PC-9 (cell line): ENCODE results near the gene PARN. TPM values are rescaled to one million over a fixed set of nuclear protein-coding genes. Genes with fewer than 3 reads are reported as not detected.

Experiments used
- BruUV-seq: library from RNA; stranded (reverse); fragments of 400-500 nt; replicated peaks from 2 replicates; lab custom pipeline; 2021; lab: Mats Ljungman, UMichigan
- CTCF ChIA-PET: fragments of 300-600 bp; sonication (Branson Sonifier 250); formaldehyde crosslinking; loops from one replicate; lab custom pipeline; 2022; ENCODE audit warnings: antibody characterized with exemption; lab: Charles Lee
- POLR2A ChIA-PET: fragments of 300-600 bp; sonication (Branson Sonifier 250); formaldehyde crosslinking; loops from one replicate; lab custom pipeline; 2022; ENCODE audit warnings: antibody characterized with exemption; ENCODE audit not compliant: unreplicated experiment; lab: Charles Lee
- DNase-seq, 2 experiments: peaks; one replicate each; pipeline versions ENCODE4 v3.0.0 to v3.0.0-alpha.2; 2015 to 2022; ENCODE audit warnings: mixed read lengths in 1 of 2
- H2AFZ ChIP-seq: fragments of 200-600 bp; sonication (generic); 2 replicates; pipeline ENCODE4 v1.8.1; 2017; ENCODE audit warnings: antibody characterized with exemption
- H3F3A ChIP-seq: fragments of 200-600 bp; sonication (generic); 2 replicates; pipeline ENCODE4 v1.8.1; 2017; ENCODE audit warnings: antibody characterized with exemption, mild to moderate bottlenecking, low read depth; ENCODE audit not compliant: insufficient read depth
- H3K27ac ChIP-seq: fragments of 200-600 bp; sonication (generic); 2 replicates; pipeline ENCODE4 v1.6.1; 2016; ENCODE audit warnings: mixed run types
- H3K27me3 ChIP-seq: fragments of 200-600 bp; sonication (generic); 2 replicates; pipeline ENCODE4 v1.6.1; 2016; ENCODE audit warnings: low read depth, mixed run types; ENCODE audit not compliant: insufficient read depth
- H3K36me3 ChIP-seq: fragments of 200-600 bp; sonication (generic); 2 replicates; pipeline ENCODE4 v1.6.1; 2016; ENCODE audit warnings: low read depth, mixed run types
- H3K4me1 ChIP-seq: fragments of 200-600 bp; sonication (generic); replicated peaks from 2 replicates; pipeline ENCODE4 v1.6.1; 2016; ENCODE audit warnings: mixed run types; ENCODE audit not compliant: insufficient read depth
- H3K4me2 ChIP-seq: fragments of 200-600 bp; sonication (generic); 2 replicates; pipeline ENCODE4 v1.6.1; 2017; ENCODE audit warnings: mixed run types
- H3K4me3 ChIP-seq: fragments of 200-600 bp; sonication (generic); 2 replicates; pipeline ENCODE4 v1.6.1; 2016; ENCODE audit warnings: mixed run types
- H3K79me2 ChIP-seq: fragments of 200-600 bp; sonication (generic); 2 replicates; pipeline ENCODE4 v1.6.1; 2017; ENCODE audit warnings: low read depth, mixed run types
- H3K9me2 ChIP-seq: fragments of 200-600 bp; sonication (generic); 2 replicates; pipeline ENCODE4 v1.8.1; 2017; ENCODE audit warnings: mild to moderate bottlenecking; ENCODE audit not compliant: insufficient read depth
- H3K9me3 ChIP-seq: fragments of 200-600 bp; sonication (generic); 2 replicates; pipeline ENCODE4 v1.8.1; 2016; ENCODE audit warnings: low read depth; ENCODE audit not compliant: insufficient read depth
- H4K20me1 ChIP-seq: fragments of 200-600 bp; sonication (generic); 2 replicates; pipeline ENCODE4 v1.8.1; 2017; ENCODE audit not compliant: insufficient read depth
- CTCF ChIP-seq: fragments of 200-600 bp; sonication (generic); conservative IDR thresholded peaks from 2 replicates; pipeline ENCODE4 v1.6.1; 2017; ENCODE audit warnings: mixed run types, antibody characterized with exemption, mild to moderate bottlenecking, moderate library complexity
- EZH2 ChIP-seq: fragments of 200-600 bp; sonication (generic); IDR thresholded peaks from 2 replicates; pipeline ENCODE4 v1.8.0; 2017; ENCODE audit warnings: antibody characterized with exemption, low read depth
- intact Hi-C: fragments of 100-400 bp; cut with micrococcal nuclease; formaldehyde crosslinking; loops from one replicate; pipeline ENCODE4 v1.10.0; 2022; ENCODE audit not compliant: unreplicated experiment
- total RNA-seq: library from RNA; stranded (reverse); gene quantifications from 2 replicates; pipeline ENCODE4 v1.2.3, GENCODE V29; 2021

PARN gene
- total RNA-seq, 1 experiment from 2014 or later: 53.0 TPM

- CTCF ChIA-PET: no interaction called here
- no peak for TF ChIP-seq CTCF
- no peak for TF ChIP-seq EZH2
- POLR2A ChIA-PET: no interaction called here
- Histone ChIP-seq H3F3A (peaks cover 9% of the 10 kb centered on the region; the same call in 1 of the 2 replicates), H3K36me3 (0 out of 2 replicates have a peak, but pooled peaks cover 3% of the 10 kb centered on the region), H3K4me3 (no peak overlapping the region), H4K20me1 (no peaks in the 10 kb centered on the region), H3K4me2 (no peak overlapping the region), H3K79me2 (no peaks in the 10 kb centered on the region), H3K9me3 (no peaks in the 10 kb centered on the region; the same call in 1 of the 2 replicates), H3K27ac (no peak overlapping the region), H2AFZ (no peak overlapping the region), H3K9me2 (no peaks in the 10 kb centered on the region), H3K27me3 (no peaks in the 10 kb centered on the region), H3K4me1 (peaks cover 8% of the 10 kb centered on the region)
- intact Hi-C loops: no loop called here
- no TSS peak for BruUV-seq
- DNase-seq: no peak
Measured at GRCh38 chr16:14450846-14451245, 179.2 kb downstream of the PARN start.

GRCh38 chr16:14449790-14450480 lies 180.1 kb downstream of the PARN start:
- Histone ChIP-seq H3K4me1 (no peaks in the 10 kb centered on the region), H3K9me2 (no peaks in the 10 kb centered on the region), H3K4me3 (no peak overlapping the region), H3K27me3 (no peaks in the 10 kb centered on the region), H3F3A (peaks cover 4% of the 10 kb centered on the region; the same call in 1 of the 2 replicates), H3K4me2 (no peak overlapping the region), H3K9me3 (no peaks in the 10 kb centered on the region; the same call in 1 of the 2 replicates), H3K27ac (no peak overlapping the region), H3K79me2 (no peaks in the 10 kb centered on the region), H4K20me1 (no peaks in the 10 kb centered on the region), H3K36me3 (0 out of 2 replicates have a peak, but pooled peaks cover 3% of the 10 kb centered on the region), H2AFZ (no peak overlapping the region)
- no TSS peak for BruUV-seq
- intact Hi-C loops: no loop called here
- TF ChIP-seq CTCF (no peak), EZH2 (no peak)
- ChIA-PET POLR2A (no interaction called here), CTCF (no interaction called here)
- no peak for DNase-seq

- Histone ChIP-seq H3K9me2 (no peaks in the 10 kb centered on the region), H3K79me2 (no peaks in the 10 kb centered on the region), H3K4me2 (no peak overlapping the region), H3K9me3 (no peaks in the 10 kb centered on the region; the same call in 1 of the 2 replicates), H3K27me3 (no peaks in the 10 kb centered on the region), H3K36me3 (0 out of 2 replicates have a peak, but pooled peaks cover 3% of the 10 kb centered on the region), H2AFZ (no peak overlapping the region), H3K27ac (no peak overlapping the region), H3K4me3 (no peak overlapping the region), H3F3A (no peaks in the 10 kb centered on the region; the same call in 1 of the 2 replicates), H4K20me1 (no peaks in the 10 kb centered on the region), H3K4me1 (no peaks in the 10 kb centered on the region)
- DNase-seq: no peak
- ChIA-PET CTCF (no interaction called here), POLR2A (no interaction called here)
- intact Hi-C loops: no loop called here
- TF ChIP-seq EZH2: no peak
- TF ChIP-seq CTCF: no peak
- BruUV-seq: no TSS peak
Measured at GRCh38 chr16:14449334-14449733, 180.7 kb downstream of the PARN start.
